Osteoblast (primary cell): ENCODE measurements around the gene NOC2L. TPM values are rescaled to one million over a fixed set of nuclear protein-coding genes. Genes with fewer than 3 reads are reported as not detected.
A peak's percentile ranks its signal among the peaks of the same experiment; 100 is the strongest.
"Not testable (repeated sequence)": the region's sequence is repeated elsewhere in the genome, so short reads cannot be mapped to it uniquely, and the experiment has no call there.

Experiments used
- DNase-seq: peaks from one replicate; pipeline ENCODE4 v3.0.0; 2011; ENCODE audit warnings: low spot score, mixed read lengths; ENCODE audit not compliant: insufficient read length; ENCODE audit errors: missing footprints
- H2AFZ ChIP-seq: 2 replicates; pipeline ENCODE4 v1.6.0; 2011; ENCODE audit warnings: mild to moderate bottlenecking, low read length
- H3K27ac ChIP-seq: 2 replicates; pipeline ENCODE4 v1.5.1; 2011; ENCODE audit warnings: mild to moderate bottlenecking, low read depth, low read length, moderate library complexity
- H3K27me3 ChIP-seq: 2 replicates; pipeline ENCODE4 v1.6.0; 2012; ENCODE audit warnings: mild to moderate bottlenecking, control low read depth, inconsistent platforms, low read length, moderate library complexity; ENCODE audit not compliant: insufficient read depth
- H3K36me3 ChIP-seq: 2 replicates; pipeline ENCODE4 v1.5.1; 2011; ENCODE audit warnings: mild to moderate bottlenecking, low read length, control low read depth, moderate library complexity; ENCODE audit not compliant: insufficient read depth
- H3K4me1 ChIP-seq: 2 replicates; pipeline ENCODE4 v1.5.1; 2011; ENCODE audit warnings: mild to moderate bottlenecking, low read length, control low read depth, moderate library complexity; ENCODE audit not compliant: insufficient read depth
- H3K4me2 ChIP-seq: 2 replicates; pipeline ENCODE4 v1.6.0; 2011; ENCODE audit warnings: mild to moderate bottlenecking, low read length; ENCODE audit not compliant: insufficient read depth
- H3K4me3 ChIP-seq: fragments of 200-600 bp; sonication (generic); 3 replicates; pipeline ENCODE4 v1.5.1; 2012; ENCODE audit warnings: mild to moderate bottlenecking, low read length, inconsistent platforms; ENCODE audit not compliant: insufficient read depth
- H3K79me2 ChIP-seq: 2 replicates; pipeline ENCODE4 v1.6.0; 2012; ENCODE audit warnings: mild to moderate bottlenecking, low read length, control low read depth, inconsistent platforms; ENCODE audit not compliant: insufficient read depth
- H3K9me3 ChIP-seq: 2 replicates; pipeline ENCODE4 v1.5.1; 2011; ENCODE audit warnings: low read depth, low read length, control low read depth
- H4K20me1 ChIP-seq: 2 replicates; pipeline ENCODE4 v1.6.0; 2012; ENCODE audit warnings: mild to moderate bottlenecking, low read length, control low read depth; ENCODE audit not compliant: insufficient read depth
- CTCF ChIP-seq: IDR thresholded peaks from 2 replicates; pipeline ENCODE4 v1.5.1; 2011; ENCODE audit warnings: mild to moderate bottlenecking, low read depth, low read length, moderate library complexity; ENCODE audit errors: extremely low read depth
- small RNA-seq: library from RNA; depleted of rRNA; stranded (forward); fragments of <200 nt; gene quantifications from one replicate; pipeline ENCODE3, GENCODE V24; 2012
- total RNA-seq: library from RNA; depleted of rRNA; stranded (reverse); fragments of >200 nt; gene quantifications from 2 replicates; pipeline ENCODE4 v1.2.3, GENCODE V29; 2012

Gene NOC2L
- total RNA-seq, 1 donor, result 47.8 TPM

- H3K4me1 ChIP-seq, result no peaks in the 10 kb centered on the region
- no peak overlapping the region for H2AFZ ChIP-seq
- no peaks in the 10 kb centered on the region for H3K36me3 ChIP-seq
- H3K27ac ChIP-seq, result no peak overlapping the region
- H4K20me1 ChIP-seq, result no peaks in the 10 kb centered on the region
- no peak for TF ChIP-seq CTCF
- DNase-seq, result peak; percentile 71
- H3K4me3 ChIP-seq, result no peak overlapping the region
- no peaks in the 10 kb centered on the region for H3K79me2 ChIP-seq
- no peak overlapping the region for H3K4me2 ChIP-seq
- H3K27me3 ChIP-seq, result peaks cover 23% of the 10 kb centered on the region
- H3K9me3 ChIP-seq, result no peaks in the 10 kb centered on the region
These were observed 59.3 kb downstream of the NOC2L start for GRCh38 chr1:899636-900317.

GRCh38 chr1:897951-898350 lies 61.1 kb downstream of the NOC2L start:
- H3K79me2 ChIP-seq, H3K36me3 ChIP-seq, H3K4me2 ChIP-seq, H2AFZ ChIP-seq, DNase-seq, H3K4me3 ChIP-seq, H4K20me1 ChIP-seq, H3K27ac ChIP-seq, H3K9me3 ChIP-seq, H3K4me1 ChIP-seq: not testable (repeated sequence)
- peaks cover 23% of the 10 kb centered on the region for H3K27me3 ChIP-seq

- TF ChIP-seq CTCF, result no peak
- H3K4me3 ChIP-seq, result no peak overlapping the region
These were observed 61.8 kb downstream of the NOC2L start for GRCh38 chr1:897226-897625.

More at GRCh38 chr1:897226-897625, 61.8 kb downstream of the NOC2L start:
- no peak overlapping the region for H2AFZ ChIP-seq
- H3K9me3 ChIP-seq, result no peaks in the 10 kb centered on the region
- no peaks in the 10 kb centered on the region for H4K20me1 ChIP-seq
- peaks cover 23% of the 10 kb centered on the region for H3K27me3 ChIP-seq
- H3K79me2 ChIP-seq, result no peaks in the 10 kb centered on the region
- H3K4me1 ChIP-seq, result no peaks in the 10 kb centered on the region
- no peak overlapping the region for H3K27ac ChIP-seq
- no peaks in the 10 kb centered on the region for H3K36me3 ChIP-seq
- no peak for DNase-seq
- H3K4me2 ChIP-seq, result no peak overlapping the region

Small RNAs within 50 kb of the gene (small RNA-seq; reads per million reads assigned to genes)
- gene AL645608.3 (not detected), gene AL645608.4 (not detected)

Other genes starting within 250 kb of the NOC2L start
- gene SAMD11, start 35.3 kb downstream of the NOC2L start, total RNA-seq, result 7.7 and 8.3 TPM in 2 replicates
- gene KLHL17, start 1.3 kb upstream of the NOC2L start, total RNA-seq, result 5.4 and 6.2 TPM in 2 replicates
- gene PLEKHN1, start 7.2 kb upstream of the NOC2L start, total RNA-seq, result 0.36 and 0.88 TPM in 2 replicates
- not detected in 2 replicates for gene PERM1, start 22.8 kb upstream of the NOC2L start, total RNA-seq
- 0.29 and 0.72 TPM in 2 replicates for gene HES4, start 40.8 kb upstream of the NOC2L start, total RNA-seq
- gene ISG15, start 54.2 kb upstream of the NOC2L start, total RNA-seq, result 55.4 and 90.5 TPM in 2 replicates
- 14.7 and 30.0 TPM in 2 replicates for gene AGRN, start 60.9 kb upstream of the NOC2L start, total RNA-seq
- gene RNF223, start 115.0 kb upstream of the NOC2L start, total RNA-seq, result not detected in 2 replicates
- 5.4 and 8.5 TPM in 2 replicates for gene C1orf159, start 156.8 kb upstream of the NOC2L start, total RNA-seq
- not detected in 2 replicates for gene TTLL10, start 214.6 kb upstream of the NOC2L start, total RNA-seq
- 0.29 TPM in 1 of 2 replicates, not detected in the other for gene TNFRSF18, start 247.3 kb upstream of the NOC2L start, total RNA-seq